Fibroblast of gingiva (primary cell): ENCODE data around the gene NOL4L.

Source experiments
- DNase-seq: peaks from one replicate; pipeline ENCODE4 v3.0.0-alpha.2; 2011; ENCODE audit warnings: low read depth

The NOL4L gene, protein sequence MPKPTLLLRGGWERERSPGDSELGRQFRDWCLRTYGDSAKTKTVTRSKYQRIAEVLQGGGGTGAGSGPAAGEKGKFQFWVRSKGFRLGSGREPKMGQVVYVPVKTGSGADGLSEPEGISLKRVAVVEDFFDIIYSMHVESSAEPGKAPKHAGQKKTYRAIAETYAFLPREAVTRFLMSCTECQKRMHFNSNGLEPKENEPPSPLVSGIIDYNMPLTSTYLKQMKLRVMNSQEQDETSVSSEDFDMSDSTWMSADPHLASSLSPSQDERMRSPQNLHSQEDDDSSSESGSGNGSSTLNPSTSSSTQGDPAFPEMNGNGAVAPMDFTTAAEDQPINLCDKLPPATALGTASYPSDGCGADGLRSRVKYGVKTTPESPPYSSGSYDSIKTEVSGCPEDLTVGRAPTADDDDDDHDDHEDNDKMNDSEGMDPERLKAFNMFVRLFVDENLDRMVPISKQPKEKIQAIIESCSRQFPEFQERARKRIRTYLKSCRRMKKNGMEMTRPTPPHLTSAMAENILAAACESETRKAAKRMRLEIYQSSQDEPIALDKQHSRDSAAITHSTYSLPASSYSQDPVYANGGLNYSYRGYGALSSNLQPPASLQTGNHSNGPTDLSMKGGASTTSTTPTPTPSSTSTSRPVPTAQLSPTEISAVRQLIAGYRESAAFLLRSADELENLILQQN

DNA sequence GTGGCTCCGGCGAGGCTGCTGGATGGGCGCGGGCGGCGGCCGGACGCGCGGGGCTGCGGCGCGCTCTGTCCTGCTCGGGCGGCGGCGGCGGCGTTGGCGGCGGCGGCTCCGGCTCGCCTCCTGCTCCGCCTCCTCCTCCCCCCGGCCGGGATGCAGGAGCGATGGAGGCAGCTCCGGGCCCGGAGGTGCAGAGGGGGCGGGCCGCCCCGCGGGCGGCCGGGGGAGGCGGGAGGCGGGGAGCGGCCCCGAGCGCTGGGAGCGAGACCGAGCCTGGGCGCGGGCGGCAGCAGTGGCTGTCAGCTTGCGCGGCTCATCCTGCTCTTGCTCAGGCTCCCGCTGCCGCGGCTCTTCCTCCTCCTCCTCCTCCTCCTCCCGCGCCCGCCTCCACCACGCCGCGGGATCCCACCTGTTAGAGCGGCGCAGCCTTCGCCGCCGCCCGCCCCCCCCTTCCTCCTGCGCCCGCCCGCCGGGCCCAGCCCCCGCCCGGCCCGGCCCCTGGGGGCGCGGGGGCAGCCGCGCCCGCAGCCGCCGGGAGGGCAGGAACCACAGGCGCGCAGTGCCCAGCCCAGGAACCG is at the start of gene NOL4L:
Gene NOL4L, minus strand, starts transcription at position 323 of the 575 bp plus-strand sequence. CDS start 443 bp downstream, outside the sequence.
- no peak for DNase-seq

DNA sequence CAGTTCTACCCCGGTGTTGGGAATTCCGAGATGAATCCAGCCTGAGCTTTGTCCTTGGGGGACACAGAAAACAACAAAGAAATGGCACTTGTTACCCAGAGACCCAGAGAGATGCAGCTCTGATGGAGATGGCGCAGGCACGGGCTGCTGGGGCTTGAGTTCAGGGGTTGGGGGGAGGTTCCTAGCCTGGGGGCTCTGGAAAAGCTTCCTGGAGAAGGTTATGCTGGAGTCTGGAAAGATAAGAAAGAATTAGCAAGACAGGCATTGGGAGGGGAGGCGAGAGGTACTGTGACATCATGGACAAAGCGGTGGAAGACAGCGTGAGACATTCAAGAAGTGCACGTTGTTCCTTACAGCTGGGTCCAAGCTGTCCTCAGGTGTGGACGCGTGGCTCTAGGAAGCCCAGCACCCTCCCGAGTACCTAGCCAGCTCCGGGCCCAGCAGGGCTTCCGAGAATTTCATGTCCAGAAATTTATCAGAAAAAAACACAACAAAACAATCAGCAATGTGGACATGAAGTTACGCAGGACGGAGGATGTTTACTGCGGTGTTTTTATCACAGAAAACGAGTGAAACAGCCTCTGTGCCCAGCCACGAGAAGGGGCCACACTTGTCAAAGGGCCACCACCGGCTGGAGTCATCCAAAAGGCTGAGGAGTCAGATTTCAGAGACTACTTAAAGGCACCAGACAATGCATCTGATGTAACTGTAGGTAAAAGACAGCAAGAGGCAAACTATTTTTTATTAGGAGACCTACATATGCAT is 49.1 kb upstream of the NOL4L start:
- no peak for DNase-seq

DNA sequence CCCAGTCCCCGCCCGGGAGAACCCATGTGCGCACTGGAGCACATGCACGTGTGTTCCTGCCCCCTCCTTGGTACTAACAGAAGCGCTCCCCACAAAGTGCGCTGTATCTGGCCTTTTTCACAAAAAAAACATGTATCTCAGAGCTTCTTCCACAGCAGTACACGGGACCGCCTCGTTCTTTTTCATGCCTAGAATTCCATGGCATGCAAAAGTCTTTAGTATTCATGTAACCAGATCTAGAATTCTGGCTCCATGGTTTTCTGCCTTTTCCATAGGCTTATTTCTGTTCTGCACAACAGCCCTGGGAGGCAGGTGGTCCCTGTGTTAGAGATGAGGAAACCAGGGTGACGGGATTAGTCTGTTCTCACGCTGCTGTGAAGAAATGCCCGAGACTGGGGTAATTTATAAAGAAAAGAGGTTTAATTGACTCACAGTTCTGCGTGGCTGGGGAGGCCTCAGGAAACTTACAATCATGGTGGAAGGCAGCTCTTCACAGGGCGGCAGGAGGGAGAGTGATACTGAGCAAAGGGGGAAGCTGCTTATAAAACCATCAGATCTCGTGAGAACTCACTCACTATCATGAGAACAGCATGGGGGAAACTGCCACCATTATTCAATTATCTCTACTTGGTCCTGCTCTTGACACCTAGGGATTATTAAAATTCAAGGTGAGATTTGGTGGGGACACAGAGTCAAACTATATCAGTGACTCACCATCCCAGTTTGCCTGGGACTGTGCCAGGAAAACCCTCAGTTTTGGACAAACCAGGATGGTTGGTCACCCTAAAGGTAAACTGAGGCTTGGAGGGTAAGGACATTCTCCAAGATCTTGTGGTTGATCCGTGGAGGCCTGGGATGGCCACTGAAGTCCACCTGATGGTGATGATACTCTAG is 47.6 kb upstream of the NOL4L start:
- DNase-seq, result no peak

DNA sequence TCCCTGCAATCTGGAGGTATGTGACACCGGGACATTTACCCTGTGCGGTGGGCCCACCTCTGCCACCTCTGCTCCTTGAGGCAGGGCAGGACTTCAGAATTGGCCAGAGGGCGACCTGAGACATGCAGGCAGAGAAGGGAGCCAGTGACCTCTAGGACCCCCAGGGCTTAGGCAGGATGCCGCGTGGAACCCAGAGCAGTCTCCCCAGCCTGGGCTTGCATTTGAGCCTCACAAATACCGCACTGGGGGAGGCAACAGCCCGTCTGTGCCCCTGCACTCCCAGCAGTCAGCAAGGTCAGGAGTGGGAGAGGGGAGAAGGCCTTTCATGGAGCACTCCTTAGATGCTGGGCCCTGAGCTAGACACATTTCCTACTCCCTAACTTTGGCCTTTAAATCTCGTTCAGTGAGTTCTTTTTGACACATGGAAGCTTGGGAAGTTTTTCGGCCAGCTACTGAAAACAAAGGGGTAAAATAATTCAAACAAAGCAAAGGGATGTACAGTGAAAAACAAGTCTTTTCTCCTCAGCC is 46.9 kb upstream of the NOL4L start:
- no peak for DNase-seq

DNA sequence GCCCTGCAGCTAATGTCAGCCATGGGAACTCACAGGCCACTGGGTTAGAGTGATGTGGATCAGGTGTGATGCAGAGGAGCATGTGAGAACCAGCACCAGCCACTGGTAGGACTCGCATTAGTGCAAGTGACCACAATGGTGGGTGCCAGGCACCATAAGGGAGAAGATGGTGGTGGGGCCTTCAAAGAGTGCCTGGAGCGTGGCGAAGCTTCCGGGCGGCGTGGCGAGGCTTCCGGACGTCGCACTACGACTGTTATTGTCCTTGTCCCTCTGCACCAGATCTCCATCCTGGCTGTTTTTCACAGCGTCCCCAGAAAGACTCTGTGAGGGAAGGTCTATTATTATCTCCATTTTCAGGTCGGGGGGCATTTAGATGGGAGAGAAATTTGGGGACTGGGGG is 44.7 kb upstream of the NOL4L start:
- DNase-seq, result no peak

DNA sequence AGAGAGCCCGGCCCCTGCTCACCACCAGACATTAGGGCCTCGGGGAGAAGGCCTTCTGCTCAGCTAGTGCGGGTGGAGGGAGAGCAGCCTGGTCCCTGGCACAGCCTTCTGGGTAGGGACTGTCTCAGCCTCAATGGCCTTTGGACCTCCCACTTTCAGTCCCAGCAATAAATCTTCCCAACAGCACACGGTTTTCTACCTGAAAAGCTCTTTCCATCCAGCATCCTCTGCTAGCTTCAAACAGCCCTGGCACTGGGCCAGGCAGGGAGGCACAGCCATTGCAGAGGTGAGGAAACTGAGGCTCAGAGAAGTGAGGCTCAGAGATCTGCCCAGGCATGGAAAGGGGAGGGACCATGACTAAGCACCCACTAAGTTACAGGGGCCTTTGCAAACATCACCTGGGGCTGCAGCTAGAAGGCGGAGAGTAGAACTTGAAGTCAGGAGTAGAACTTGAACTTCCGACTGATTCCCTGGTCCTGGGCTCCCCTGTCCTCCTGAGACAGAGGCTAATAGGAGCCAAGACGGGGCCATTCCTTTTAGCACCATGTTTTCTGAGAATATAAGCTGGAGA is 43.9 kb upstream of the NOL4L start:
- no peak for DNase-seq

DNA sequence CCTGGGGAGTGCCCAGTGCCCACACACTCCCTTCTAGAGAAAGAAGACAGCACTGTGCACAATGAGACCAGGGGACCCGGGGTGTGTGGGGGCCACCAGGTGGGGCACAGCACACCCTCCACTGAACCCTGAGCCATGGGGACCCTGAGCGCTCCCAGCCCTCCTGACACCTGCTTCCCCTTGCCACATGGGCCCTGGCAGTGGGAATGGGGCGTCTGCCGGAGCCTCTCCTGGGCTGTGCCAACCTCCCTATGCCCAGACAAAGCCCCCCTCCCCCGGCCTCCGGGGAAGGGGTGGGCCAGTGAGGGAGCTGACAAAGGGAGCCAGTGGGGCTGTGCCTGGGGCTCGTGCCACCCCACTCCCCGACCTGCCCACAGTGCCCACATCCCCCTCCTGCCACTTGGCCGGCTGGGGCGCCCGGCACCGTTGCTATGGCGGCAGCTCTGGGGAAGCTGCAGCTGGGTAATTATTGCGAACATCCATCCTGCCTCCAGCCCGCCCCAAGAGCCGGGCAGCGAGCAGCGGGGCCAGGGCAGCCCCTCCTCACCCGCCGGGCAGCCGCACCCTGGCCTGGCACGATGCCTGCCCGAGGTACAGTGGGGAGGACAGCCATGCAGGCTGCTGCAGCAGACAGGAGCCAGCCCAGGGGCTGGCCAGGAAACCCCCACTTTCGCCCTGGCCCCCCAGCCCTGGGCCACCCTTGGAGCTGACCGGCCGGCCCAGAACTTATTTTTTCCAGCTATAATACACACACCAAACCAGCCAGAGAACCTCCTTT is 41.9 kb upstream of the NOL4L start:
- no peak for DNase-seq

DNA sequence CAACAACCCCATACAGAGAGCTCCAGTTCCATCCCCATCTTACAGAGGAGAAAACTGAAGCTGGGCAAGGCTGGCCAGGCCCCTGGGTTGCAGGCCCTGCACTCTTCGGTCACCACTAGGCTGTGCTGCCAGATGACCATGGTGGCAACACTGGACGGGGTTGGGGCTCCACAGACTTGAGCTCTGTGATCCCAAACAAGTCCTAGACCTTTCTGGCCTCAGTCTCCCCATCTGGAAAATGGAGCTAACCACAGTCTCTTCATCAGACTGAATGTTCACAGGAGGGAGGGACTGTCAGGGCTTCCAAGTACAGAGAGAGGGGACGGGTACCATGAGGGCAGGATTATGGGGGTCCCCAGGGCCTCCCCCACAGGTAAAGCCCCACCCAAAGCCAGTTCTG is 41.3 kb upstream of the NOL4L start:
- DNase-seq, result no peak

DNA sequence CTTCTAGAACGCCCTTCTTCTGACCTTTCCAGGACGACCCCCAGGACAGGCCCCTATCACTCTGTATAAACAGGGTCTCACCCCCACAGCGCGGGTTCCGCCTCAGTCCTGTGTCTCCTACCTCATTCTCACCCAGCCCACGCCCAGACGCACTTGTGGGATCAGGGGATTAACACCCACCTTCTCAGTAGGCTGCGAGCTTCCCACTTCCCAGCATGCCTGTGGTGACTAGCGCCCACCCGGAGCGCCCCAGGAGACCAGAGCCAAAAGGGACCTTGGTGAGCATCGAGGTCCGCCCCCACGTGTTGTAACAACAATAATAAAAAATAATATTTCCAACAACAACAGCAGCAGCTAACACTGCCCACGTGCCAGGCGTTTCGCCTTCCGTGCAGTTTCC is 40.9 kb upstream of the NOL4L start:
- DNase-seq, result no peak

DNA sequence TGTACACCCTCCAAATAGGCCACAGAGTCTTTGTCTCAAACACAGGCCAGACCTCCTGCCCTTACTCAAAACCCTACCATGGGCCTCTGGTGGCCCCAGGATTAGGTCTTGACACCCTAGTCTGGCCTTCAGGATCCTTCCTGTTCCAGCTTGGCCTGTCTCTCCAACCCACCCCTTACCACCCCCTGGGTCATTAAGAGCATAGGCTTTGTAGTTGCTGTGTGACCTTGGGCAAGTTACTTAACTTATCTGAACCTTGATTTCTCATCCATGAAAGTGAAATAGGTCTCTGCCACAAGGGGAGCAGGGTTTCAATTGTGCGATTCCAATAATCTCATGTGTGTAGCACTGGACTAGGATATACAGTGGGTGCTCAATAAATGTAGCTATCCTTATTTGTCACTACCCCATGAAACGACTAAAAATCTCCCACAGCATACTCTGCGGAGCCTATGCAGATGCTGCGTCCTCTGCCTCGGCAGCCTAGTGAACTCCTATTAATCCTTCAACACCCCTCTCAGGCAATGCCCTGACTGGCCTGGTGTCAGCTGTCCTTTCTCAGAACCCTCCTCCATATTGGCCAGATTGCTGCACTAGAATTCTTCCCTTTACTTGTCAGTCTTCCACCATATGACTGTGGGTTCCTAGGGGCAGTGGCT is 39.7 kb upstream of the NOL4L start:
- no peak for DNase-seq

DNA sequence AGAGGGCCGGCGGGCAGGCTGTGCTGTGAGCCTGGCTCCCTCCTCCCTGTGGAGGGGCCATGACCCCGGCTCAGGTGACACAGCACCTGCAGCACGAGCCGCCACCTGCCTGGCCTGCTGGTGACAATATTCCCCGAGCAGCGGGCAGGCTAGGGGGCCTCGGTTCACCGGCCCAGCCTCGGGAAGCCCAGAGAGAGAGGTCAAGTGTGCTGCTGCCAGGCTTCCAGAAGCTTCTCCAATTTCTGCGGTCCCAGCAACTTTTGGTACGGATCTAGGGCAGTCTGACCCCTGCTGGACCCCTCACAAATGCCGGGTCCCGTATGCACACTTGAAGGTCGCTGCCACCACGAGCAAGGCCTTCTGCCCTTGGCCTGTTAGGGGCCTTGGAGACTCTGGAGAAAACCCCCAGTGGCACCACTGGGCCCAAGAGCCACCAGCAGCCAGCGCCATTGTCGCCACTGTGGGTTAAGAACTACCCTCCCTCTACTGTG is 38.6 kb upstream of the NOL4L start:
- DNase-seq, result no peak

DNA sequence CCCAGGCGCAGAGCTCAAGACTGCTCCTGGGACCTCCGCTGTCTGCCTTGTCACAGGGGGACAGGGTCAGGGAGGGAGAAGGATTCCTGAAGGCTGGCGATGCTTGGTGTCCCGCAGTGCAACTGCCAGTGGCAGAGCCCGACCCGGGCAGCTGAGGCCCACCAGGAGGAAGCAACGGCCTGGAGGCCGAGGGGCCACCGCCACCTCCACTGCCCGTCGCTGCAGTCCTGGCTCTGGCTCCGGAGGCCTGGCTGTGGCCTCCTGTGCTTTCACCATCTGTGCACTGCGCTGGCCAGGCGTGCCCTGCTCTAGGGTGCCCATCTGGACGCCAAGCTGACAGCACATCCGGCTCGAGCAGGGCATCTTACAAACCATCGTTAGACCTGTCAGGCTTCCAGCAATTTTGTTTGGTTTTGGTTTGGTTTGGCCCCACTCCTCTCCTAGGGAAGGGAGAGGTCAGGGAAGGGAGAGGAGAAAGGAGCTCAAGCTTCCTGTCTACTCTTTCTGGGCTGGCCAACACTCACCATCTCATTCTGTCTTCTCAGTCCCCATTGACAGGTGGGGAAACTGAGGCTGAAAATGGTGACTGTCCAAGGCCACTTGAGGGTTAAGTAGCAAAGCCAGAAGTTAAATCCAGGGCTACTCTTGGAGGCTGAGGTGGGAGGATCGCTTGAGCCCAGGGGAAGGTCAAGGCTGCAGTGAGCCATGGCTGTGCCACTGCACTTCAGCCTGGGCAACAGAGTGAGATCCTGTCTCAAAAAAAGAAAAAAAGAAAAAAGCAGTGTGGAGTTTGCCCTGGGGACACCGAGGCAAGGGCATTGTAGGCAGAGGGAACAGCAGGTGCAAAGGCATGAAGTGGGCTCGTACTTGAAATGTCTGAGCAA is 37.7 kb upstream of the NOL4L start:
- DNase-seq, result no peak

DNA sequence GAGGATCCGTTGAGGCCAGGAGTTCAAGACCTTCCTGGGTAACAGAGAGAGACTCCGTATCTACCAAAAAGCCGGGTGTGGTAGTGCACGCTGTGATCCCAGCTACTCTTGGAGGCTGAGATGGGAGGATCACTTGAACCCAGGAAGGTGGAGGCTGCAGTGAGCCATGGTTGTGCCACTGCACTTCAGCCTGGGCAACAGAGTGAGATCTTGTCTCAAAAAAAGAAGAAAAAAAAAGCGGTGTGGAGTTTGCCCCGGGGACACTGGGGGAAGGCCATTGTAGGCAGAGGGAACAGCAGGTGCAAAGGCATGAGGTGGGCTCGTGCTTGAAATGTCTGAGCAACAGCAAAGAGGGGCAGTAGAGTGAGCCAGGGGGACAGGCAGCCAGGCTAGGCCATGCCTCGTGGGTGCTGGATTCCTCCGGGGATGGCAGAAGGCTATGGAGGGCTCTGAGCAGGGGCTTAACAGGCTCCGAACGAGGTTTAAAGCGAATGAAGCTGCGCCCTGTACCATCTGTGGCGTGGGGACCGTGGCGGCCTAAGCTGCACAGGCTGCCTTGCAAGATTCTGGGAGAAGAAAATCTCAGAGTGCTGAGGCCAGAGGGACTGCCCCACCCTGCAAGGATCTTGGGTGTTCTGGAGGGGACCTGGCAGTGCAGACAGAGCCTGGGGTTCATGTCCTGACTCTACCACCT is 36.9 kb upstream of the NOL4L start:
- no peak for DNase-seq

DNA sequence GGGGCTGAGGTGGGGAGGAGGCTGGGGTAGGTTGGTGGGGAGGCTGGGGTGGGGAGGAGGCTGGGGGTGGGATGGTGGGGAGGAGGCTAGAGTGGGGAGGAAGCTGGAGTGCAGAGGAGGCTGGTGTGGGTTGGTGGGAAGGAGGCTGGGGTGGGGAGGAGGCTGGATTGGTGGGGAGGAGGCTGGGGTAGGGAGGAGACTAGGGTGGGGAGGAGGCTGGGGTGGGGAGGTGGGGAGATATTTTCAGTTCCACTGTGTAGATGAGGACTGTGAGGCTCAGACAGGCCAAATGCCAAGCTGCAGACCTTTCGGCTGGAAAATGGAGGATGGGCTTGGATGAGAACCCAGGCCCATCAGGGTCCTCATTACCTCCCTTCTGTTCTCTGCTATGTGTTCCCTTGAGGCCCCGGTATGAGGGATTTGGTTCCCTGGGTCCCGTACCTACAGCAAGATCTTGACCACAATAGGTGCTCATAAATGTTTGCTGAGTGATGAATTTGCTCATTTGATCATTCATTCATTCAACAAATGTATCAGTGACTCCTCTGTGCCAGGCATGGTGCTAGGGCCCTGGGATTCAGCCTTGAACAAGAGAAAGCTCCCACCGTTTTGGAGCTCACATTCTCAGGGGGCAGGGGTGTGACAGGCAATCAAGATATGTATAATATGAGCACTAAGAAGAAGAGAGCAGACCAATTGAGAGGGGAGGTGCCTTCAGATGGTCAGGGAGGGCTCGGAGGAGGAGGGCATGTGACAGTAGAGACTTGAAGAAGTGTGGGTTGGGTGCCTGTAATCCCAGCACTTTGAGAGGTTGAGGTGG is 36.1 kb upstream of the NOL4L start:
- no peak for DNase-seq

DNA sequence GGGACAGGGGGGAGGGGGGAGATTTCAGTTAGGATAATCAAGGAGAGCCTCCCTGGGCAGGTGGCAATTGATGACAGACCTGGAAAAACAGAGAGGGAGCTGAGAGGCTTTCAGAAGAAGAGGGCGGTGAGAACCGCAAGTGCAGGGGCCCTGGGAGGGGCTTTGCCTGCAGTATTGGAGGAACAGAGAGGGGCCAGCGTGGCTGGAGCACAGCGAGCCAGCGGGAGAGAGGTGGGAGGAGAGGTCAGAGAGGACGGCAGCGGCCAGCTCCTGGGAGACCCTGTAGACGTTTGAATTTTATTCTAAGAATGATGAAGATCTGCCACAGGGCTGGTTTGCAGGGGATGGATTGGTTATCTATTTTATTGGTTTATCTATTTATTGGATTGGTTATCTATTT is 34.5 kb upstream of the NOL4L start:
- DNase-seq, result no peak

DNA sequence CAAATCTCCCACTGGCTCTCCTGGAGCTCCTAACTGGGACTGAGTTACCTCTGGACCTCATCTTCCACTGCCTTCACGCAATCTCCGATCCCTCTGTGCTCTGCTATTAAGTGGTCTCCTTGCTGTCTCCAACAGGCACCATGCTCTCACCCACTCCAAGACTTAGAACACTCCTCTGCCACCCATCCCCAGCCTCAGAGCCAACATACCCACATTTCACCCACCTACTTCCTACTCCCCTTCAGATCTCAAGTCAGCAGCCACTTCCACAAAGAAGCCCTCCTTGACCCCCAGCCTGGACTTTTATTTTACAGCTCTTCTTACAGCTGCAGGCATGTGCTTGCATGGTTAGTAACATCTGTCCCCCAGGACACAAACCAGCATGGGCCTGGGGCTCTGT is 29.6 kb upstream of the NOL4L start:
- DNase-seq, result no peak

DNA sequence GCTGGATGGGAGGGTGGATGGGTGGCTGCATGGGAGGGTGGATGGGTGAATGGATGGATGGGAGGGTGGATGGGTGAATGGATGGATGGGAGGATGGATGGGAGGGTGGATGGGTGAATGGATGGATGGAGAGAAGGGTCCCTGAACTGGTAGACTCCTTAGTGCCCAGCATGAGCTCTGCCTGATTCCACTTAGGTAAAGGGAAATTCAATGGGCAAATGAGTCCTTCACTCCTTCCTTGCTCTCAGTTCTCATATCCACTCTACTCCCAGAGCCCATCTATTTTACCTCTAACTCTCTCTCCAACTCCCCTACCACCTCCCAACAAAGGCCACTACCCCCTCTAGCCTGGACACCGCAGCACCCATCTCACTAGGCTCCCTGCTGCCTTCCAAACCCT is 29.2 kb upstream of the NOL4L start:
- no peak for DNase-seq
